ENCODE data around the gene NOX1.

DNA sequence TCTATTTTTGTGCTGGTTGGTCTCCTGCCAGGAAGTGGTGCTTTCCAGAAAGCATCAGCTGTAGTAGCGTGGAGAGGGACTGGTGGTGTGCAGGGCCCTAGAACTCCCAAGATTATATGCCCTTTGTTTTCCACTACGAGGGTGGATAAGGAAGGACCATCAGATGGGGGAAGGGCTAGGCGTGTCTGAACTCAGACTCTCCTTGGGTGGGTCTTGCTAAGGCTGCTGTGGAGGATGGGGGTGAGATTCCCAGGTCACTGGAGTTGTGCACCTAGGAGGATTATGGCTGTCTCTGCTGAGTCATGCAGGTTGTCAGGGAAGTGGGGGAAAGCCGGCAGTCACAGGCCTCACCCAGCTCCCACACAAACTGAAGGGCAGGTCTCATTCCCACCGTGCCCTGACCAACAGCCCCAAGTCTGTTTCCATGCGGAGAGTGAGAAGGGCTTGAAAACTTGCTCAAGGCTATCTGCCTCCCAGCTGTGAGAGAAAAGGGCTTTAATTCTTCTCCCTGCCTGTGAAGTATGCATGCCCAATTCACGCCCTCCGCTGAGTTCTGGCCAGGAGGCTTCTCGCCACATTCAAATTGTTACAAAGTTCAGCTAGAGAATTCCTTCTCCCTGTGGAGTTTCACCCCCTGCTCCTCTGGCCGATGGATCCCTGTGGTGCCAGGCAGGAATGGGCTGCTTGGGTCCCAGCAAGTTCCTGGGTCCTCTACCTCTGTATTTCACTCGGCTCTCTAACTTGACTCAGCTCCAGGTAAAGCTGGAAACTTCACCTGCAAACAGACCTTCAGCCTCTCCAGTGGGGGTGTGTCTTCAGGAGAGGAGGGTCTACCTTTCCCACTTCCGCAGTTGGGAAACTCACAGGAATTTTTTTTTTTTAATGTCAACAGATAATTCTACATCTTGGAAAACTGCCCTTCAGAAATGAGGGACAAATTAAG is 61.7 kb downstream of the NOX1 start:
- TF ChIP-seq, protein P1, sequence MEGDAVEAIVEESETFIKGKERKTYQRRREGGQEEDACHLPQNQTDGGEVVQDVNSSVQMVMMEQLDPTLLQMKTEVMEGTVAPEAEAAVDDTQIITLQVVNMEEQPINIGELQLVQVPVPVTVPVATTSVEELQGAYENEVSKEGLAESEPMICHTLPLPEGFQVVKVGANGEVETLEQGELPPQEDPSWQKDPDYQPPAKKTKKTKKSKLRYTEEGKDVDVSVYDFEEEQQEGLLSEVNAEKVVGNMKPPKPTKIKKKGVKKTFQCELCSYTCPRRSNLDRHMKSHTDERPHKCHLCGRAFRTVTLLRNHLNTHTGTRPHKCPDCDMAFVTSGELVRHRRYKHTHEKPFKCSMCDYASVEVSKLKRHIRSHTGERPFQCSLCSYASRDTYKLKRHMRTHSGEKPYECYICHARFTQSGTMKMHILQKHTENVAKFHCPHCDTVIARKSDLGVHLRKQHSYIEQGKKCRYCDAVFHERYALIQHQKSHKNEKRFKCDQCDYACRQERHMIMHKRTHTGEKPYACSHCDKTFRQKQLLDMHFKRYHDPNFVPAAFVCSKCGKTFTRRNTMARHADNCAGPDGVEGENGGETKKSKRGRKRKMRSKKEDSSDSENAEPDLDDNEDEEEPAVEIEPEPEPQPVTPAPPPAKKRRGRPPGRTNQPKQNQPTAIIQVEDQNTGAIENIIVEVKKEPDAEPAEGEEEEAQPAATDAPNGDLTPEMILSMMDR (IDR thresholded peaks at IDR 0.05), result no peak
- TF ChIP-seq POLR2A (IDR thresholded peaks at IDR 0.05), result no peak

Measured in esophagus squamous epithelium (tissue), 4 donors.